ENCODE measurements around the gene ZNF789. TPM values are rescaled to one million over a fixed set of nuclear protein-coding genes. Genes with fewer than 3 reads are reported as not detected.

Gene ZNF789
- total RNA-seq, 1 experiment from 2014 or later: 15.1 TPM

DNA sequence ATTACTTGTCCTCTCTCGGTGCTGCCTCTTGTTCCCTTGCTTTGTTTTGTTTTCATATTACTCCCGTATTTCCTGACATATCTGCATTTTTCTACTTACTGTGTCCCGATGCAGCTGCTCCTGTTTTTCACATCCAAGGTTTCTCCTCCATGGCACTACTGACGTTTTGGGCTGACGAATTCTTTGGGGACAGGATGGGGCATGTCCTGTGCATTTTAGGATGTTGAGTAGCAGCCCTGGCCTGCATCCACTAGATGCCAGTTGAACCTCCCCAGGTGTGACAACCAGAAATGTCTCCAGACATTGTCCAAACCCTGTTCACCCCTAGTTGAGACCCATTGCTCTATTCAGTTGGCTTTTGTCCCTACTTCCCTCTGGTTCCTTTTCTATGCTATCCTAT is 12.4 kb downstream of the ZNF789 start:
- Mint-ChIP-seq H3K36me3 (ENCODE audit: insufficient read depth in 1 of 3, low read depth in 3 of 3) (peaks cover 11 to 28% (median 19%) of the 10 kb centered on the region in 3 experiments; a peak in 6 of 7 replicates), H3K4me3 (no peak overlapping the region), H3K27ac (peak overlapping the region in 2 of 3 experiments; percentile 23 to 27; a peak in 3 of 7 replicates), H3K9me3 (no peaks in the 10 kb centered on the region), H3K4me1 (no peaks in the 10 kb centered on the region), H3K27me3 (ENCODE audit: low read depth) (no peaks in the 10 kb centered on the region)
- Histone ChIP-seq H2AFZ (ENCODE audit: low read length) (no peak overlapping the region), H2AK5ac (ENCODE audit: insufficient read length, low read length) (no peak overlapping the region), H3K9me3 (ENCODE audit: control insufficient read depth, low read depth, low read length) (no peaks in the 10 kb centered on the region), H4K5ac (ENCODE audit: insufficient read length, low read depth, low read length) (no peak overlapping the region), H3K4ac (ENCODE audit: low read depth, low read length) (no peak overlapping the region), H3K27me3 (ENCODE audit: insufficient read depth, low read length) (no peaks in the 10 kb centered on the region), H3K4me1 (ENCODE audit: insufficient read depth, low read length) (no peaks in the 10 kb centered on the region), H3K79me1 (ENCODE audit: insufficient read depth, low read depth, low read length, poor library complexity, severe bottlenecking) (no peaks in the 10 kb centered on the region), H4K8ac (replicated peaks; ENCODE audit: insufficient read length, low read depth, low read length) (no peak overlapping the region), H3K18ac (ENCODE audit: insufficient read length, low read depth, low read length) (no peak overlapping the region), H3K27ac (ENCODE audit: insufficient read length, low read depth, low read length) (no peak overlapping the region), H3T11ph (ENCODE audit: low read length) (no peak overlapping the region), H2BK120ac (ENCODE audit: low read depth, low read length, poor library complexity, severe bottlenecking) (no peak overlapping the region), H3K56ac (ENCODE audit: insufficient read length, low read depth, low read length) (no peak overlapping the region), H3K4me2 (ENCODE audit: insufficient read depth, insufficient read length, low read length) (no peak overlapping the region), H3K23ac (ENCODE audit: insufficient read length, low read depth, low read length) (no peak overlapping the region), H3K9ac (ENCODE audit: extremely low read depth, insufficient read length, low read length) (no peak overlapping the region), H2BK5ac (ENCODE audit: insufficient read length, low read length) (no peak overlapping the region), H3K79me2 (ENCODE audit: insufficient read depth, low read length) (no peaks in the 10 kb centered on the region), H2BK12ac (ENCODE audit: insufficient read length, low read depth, low read length) (no peak overlapping the region), H2BK20ac (ENCODE audit: low read depth, low read length, poor library complexity, severe bottlenecking) (no peak overlapping the region), H2BK15ac (ENCODE audit: low read depth, low read length) (no peak overlapping the region), H4K91ac (ENCODE audit: insufficient read length, low read depth, low read length) (no peak overlapping the region), H3K23me2 (ENCODE audit: insufficient read length, low read depth, low read length, poor library complexity, severe bottlenecking) (no peaks in the 10 kb centered on the region), H3K14ac (ENCODE audit: insufficient read depth, low read length) (no peak overlapping the region), H4K20me1 (ENCODE audit: control insufficient read depth, insufficient read depth, insufficient read length) (no peaks in the 10 kb centered on the region)
- DNase-seq: no peak
- WGBS (ENCODE audit: extremely low coverage, insufficient read length, low lambda C conversion rate): no CpG with 5 or more reads among the region's 5 CpGs
- TF ChIP-seq, protein P1, sequence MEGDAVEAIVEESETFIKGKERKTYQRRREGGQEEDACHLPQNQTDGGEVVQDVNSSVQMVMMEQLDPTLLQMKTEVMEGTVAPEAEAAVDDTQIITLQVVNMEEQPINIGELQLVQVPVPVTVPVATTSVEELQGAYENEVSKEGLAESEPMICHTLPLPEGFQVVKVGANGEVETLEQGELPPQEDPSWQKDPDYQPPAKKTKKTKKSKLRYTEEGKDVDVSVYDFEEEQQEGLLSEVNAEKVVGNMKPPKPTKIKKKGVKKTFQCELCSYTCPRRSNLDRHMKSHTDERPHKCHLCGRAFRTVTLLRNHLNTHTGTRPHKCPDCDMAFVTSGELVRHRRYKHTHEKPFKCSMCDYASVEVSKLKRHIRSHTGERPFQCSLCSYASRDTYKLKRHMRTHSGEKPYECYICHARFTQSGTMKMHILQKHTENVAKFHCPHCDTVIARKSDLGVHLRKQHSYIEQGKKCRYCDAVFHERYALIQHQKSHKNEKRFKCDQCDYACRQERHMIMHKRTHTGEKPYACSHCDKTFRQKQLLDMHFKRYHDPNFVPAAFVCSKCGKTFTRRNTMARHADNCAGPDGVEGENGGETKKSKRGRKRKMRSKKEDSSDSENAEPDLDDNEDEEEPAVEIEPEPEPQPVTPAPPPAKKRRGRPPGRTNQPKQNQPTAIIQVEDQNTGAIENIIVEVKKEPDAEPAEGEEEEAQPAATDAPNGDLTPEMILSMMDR (conservative IDR thresholded peaks at IDR 0.05): no peak

Data from H9 (cell line).